Endothelial cell of umbilical vein (primary cell): Measurements from ENCODE around the gene CPNE8. TPM values are rescaled to one million over a fixed set of nuclear protein-coding genes. Genes with fewer than 3 reads are reported as not detected.

ENCODE experiments used
- BruUV-seq: library from RNA; stranded (reverse); fragments of 400-500 nt; replicated peaks from 2 replicates; lab custom pipeline; 2021; lab: Mats Ljungman, UMichigan
- CTCF ChIA-PET: fragments of 300-600, 350-600 bp; sonication (Branson Sonifier 250); formaldehyde crosslinking; loops from one replicate; lab custom pipeline; 2021; ENCODE audit warnings: antibody characterized with exemption, inconsistent platforms; lab: Charles Lee
- POLR2A ChIA-PET: fragments of 300-600, 350-600 bp; sonication (Branson Sonifier 250); formaldehyde crosslinking; loops from one replicate; lab custom pipeline; 2021; ENCODE audit warnings: antibody characterized with exemption, inconsistent platforms; lab: Charles Lee
- DNase-seq: peaks from one replicate; pipeline ENCODE4 v3.0.0-alpha.2; 2011; ENCODE audit warnings: low read depth, low spot score
- FAIRE-seq: peaks from 2 replicates; lab custom pipeline; 2011; peaks lifted over from hg19 to GRCh38; lab: Jason Lieb, UNC
- H2AFZ ChIP-seq: 2 replicates; pipeline ENCODE4 v1.6.0; 2012; ENCODE audit warnings: low read depth, low read length, control low read depth, inconsistent platforms
- H3K27ac ChIP-seq: 2 replicates; pipeline ENCODE4 v1.5.1; 2011; ENCODE audit warnings: low read depth, mild to moderate bottlenecking, control low read depth, low read length, moderate library complexity; ENCODE audit not compliant: insufficient read depth
- H3K27me3 ChIP-seq, 2 experiments: 2 replicates each; pipeline versions ENCODE4 v1.6.0 to v1.6.1; 2011; ENCODE audit warnings: low read length in 2 of 2, mixed read lengths in 1 of 2; ENCODE audit not compliant: control insufficient read depth in 2 of 2, insufficient read depth in 2 of 2
- H3K36me3 ChIP-seq, 2 experiments: 2 replicates in 1 of 2; 3 replicates in 1 of 2; pipeline ENCODE4 v1.5.1; 2011; ENCODE audit warnings: low read length in 2 of 2, mild to moderate bottlenecking in 1 of 2, moderate library complexity in 1 of 2; ENCODE audit not compliant: control insufficient read depth in 2 of 2, insufficient read depth in 2 of 2; ENCODE audit errors: extremely low read depth in 1 of 2
- H3K4me1 ChIP-seq: 3 replicates; pipeline ENCODE4 v1.5.1; 2011; ENCODE audit warnings: mild to moderate bottlenecking, low read length; ENCODE audit not compliant: control insufficient read depth, insufficient read depth; ENCODE audit errors: extremely low read depth
- H3K4me2 ChIP-seq: 2 replicates; pipeline ENCODE4 v1.6.1; 2011; ENCODE audit warnings: low read length, control low read depth, mixed read lengths; ENCODE audit not compliant: insufficient read depth
- H3K4me3 ChIP-seq, 3 experiments: fragments of 200-600 bp in 1 of 3; sonication (generic), shearing (Covaris generic) in 1 of 3; replicated peaks in 1 of 3; 2 replicates each; pipeline ENCODE4 v1.5.1; 2011 to 2016; ENCODE audit warnings: control low read depth in 3 of 3, low read length in 3 of 3, mild to moderate bottlenecking in 2 of 3, inconsistent platforms in 1 of 3, low read depth in 1 of 3, moderate library complexity in 1 of 3; ENCODE audit not compliant: insufficient read depth in 1 of 3
- H3K79me2 ChIP-seq: 2 replicates; pipeline ENCODE4 v1.6.0; 2012; ENCODE audit warnings: low read length, inconsistent platforms; ENCODE audit not compliant: control insufficient read depth, insufficient read depth
- H3K9ac ChIP-seq: replicated peaks from 2 replicates; pipeline ENCODE3; 2011; ENCODE audit warnings: low read length, control low read depth; ENCODE audit not compliant: insufficient read depth; ENCODE audit errors: extremely low read depth
- H3K9me1 ChIP-seq: replicated peaks from 3 replicates; pipeline ENCODE4 v1.6.0; 2011; ENCODE audit warnings: mild to moderate bottlenecking, low read length; ENCODE audit not compliant: control insufficient read depth, insufficient read depth; ENCODE audit errors: extremely low read depth
- H3K9me3 ChIP-seq: replicated peaks from 2 replicates; pipeline ENCODE4 v1.5.1; 2012; ENCODE audit warnings: low read length, inconsistent platforms; ENCODE audit not compliant: control insufficient read depth, insufficient read depth
- H4K20me1 ChIP-seq: replicated peaks from 2 replicates; pipeline ENCODE3; 2011; ENCODE audit warnings: mild to moderate bottlenecking, low read length; ENCODE audit not compliant: control insufficient read depth, insufficient read depth; ENCODE audit errors: extremely low read depth
- CTCF ChIP-seq, 2 donors: IDR thresholded peaks; 1 replicate in 1 of 2; 2 replicates in 1 of 2; pipeline ENCODE4 v1.5.1; 2011; ENCODE audit warnings: low read length in 2 of 2, mild to moderate bottlenecking in 2 of 2, moderate library complexity in 2 of 2, control low read depth in 1 of 2, inconsistent platforms in 1 of 2, low read depth in 1 of 2; ENCODE audit not compliant: insufficient read depth in 1 of 2; ENCODE audit errors: extremely low read depth in 1 of 2
- EZH2 ChIP-seq: IDR thresholded peaks from 2 replicates; pipeline ENCODE4 v1.6.1; 2012; ENCODE audit warnings: borderline replicate concordance, low read depth, mild to moderate bottlenecking, moderate library complexity, low read length, inconsistent platforms; ENCODE audit not compliant: severe bottlenecking
- FOS ChIP-seq: IDR thresholded peaks from 2 replicates; pipeline ENCODE4 v1.6.1; 2011; ENCODE audit warnings: mild to moderate bottlenecking, low read length, moderate library complexity, borderline replicate concordance; ENCODE audit not compliant: insufficient read depth
- GATA2 ChIP-seq: IDR thresholded peaks from 2 replicates; pipeline ENCODE4 v1.7.0; 2011; ENCODE audit warnings: low read depth, mild to moderate bottlenecking, moderate library complexity, mixed read lengths, low read length; ENCODE audit not compliant: insufficient read length, insufficient read depth
- JUN ChIP-seq: IDR thresholded peaks from 2 replicates; pipeline ENCODE4 v1.6.1; 2011; ENCODE audit warnings: borderline replicate concordance, low read depth; ENCODE audit not compliant: insufficient read length, insufficient read depth
- MAX ChIP-seq: IDR thresholded peaks from 2 replicates; pipeline ENCODE4 v1.6.1; 2011; ENCODE audit not compliant: insufficient read depth, insufficient read length
- MYC ChIP-seq: IDR thresholded peaks from one replicate; pipeline ENCODE4 v1.6.1; 2011; ENCODE audit warnings: mild to moderate bottlenecking, low read depth, low read length
- POLR2A ChIP-seq: IDR thresholded peaks from 2 replicates; pipeline ENCODE4 v1.6.1; 2012; ENCODE audit warnings: low read depth, mild to moderate bottlenecking, control low read depth, low read length
- POLR2AphosphoS5 ChIP-seq: IDR thresholded peaks from 2 replicates; pipeline ENCODE4 v1.6.1; 2012; ENCODE audit warnings: low read depth, mild to moderate bottlenecking, control low read depth, low read length, moderate library complexity; ENCODE audit not compliant: insufficient read depth
- dilution Hi-C: fragments of 300-500 bp; cut with MboI; formaldehyde crosslinking; loops from one replicate; pipeline ENCODE4 v1.15.0; 2019; ENCODE audit warnings: low sequenced_read_pairs; ENCODE audit not compliant: extremely low pct_ligation_motif_present
- intact Hi-C: fragments of 100-400 bp; cut with micrococcal nuclease; formaldehyde crosslinking; loops from one replicate; pipeline ENCODE4 v1.10.0; 2022
- polyA plus RNA-seq, 4 experiments: library from polyadenylated mRNA; depleted of rRNA in 3 of 4; stranded (reverse) in 3 of 4; unstranded in 1 of 4; fragments of >200 nt; gene quantifications; 2 replicates each; pipeline versions ENCODE4 v1.2.1 to v1.2.3, GENCODE V29; 2011 to 2012; ENCODE audit warnings: missing spikeins in 1 of 4
- total RNA-seq: library from RNA; stranded (reverse); gene quantifications from 2 replicates; pipeline ENCODE4 v1.2.3, GENCODE V29; 2021

CPNE8 gene
- total and polyA plus RNA-seq, 2 donors (not counting 3 experiments of a cell fraction or from before 2014, with no cell fraction given): 4.4 to 13.7 TPM

GRCh38 chr12:38638401-38638800 is 267.0 kb downstream of the CPNE8 start:
- Histone ChIP-seq H3K9ac (no peak overlapping the region), H3K27ac (no peak overlapping the region), H3K9me3 (no peaks in the 10 kb centered on the region), H3K27me3 (no peaks in the 10 kb centered on the region), H3K9me1 (no peaks in the 10 kb centered on the region), H2AFZ (no peak overlapping the region), H3K4me1 (no peaks in the 10 kb centered on the region), H4K20me1 (no peaks in the 10 kb centered on the region), H3K4me2 (no peak overlapping the region), H3K36me3 (no peaks in the 10 kb centered on the region), H3K4me3 (no peak overlapping the region), H3K79me2 (no peaks in the 10 kb centered on the region)
- no peak for FAIRE-seq
- no peak for TF ChIP-seq FOS
- no peak for TF ChIP-seq POLR2A
- dilution Hi-C loops (no loop called here), intact Hi-C loops (no loop called here)
- POLR2A ChIA-PET: no interaction called here
- DNase-seq: no peak
- CTCF ChIA-PET: no interaction called here
- BruUV-seq: no TSS peak

- no peak overlapping the region for H3K27ac ChIP-seq
- CTCF ChIA-PET: no interaction called here
- no peaks in the 10 kb centered on the region for H3K36me3 ChIP-seq
- no peak overlapping the region for H2AFZ ChIP-seq
- H3K27me3 ChIP-seq: no peaks in the 10 kb centered on the region
- H3K9ac ChIP-seq: no peak overlapping the region
- dilution Hi-C loops (no loop called here), intact Hi-C loops (no loop called here)
- no peaks in the 10 kb centered on the region for H4K20me1 ChIP-seq
- no peaks in the 10 kb centered on the region for H3K9me1 ChIP-seq
- H3K4me1 ChIP-seq: no peaks in the 10 kb centered on the region
- H3K79me2 ChIP-seq: no peaks in the 10 kb centered on the region
- H3K9me3 ChIP-seq: no peaks in the 10 kb centered on the region
- TF ChIP-seq EZH2 (no peak), GATA2 (no peak), MAX (no peak), POLR2A (no peak), CTCF (IDR thresholded peaks at IDR 0.05; ENCODE audit: extremely low read depth in 1 of 2, insufficient read depth in 1 of 2, low read depth in 1 of 2, low read length in 2 of 2) (no peak), POLR2AphosphoS5 (no peak), FOS (no peak), MYC (no peak), JUN (no peak)
- POLR2A ChIA-PET: no interaction called here
- no peak overlapping the region for H3K4me2 ChIP-seq
- no TSS peak for BruUV-seq
- DNase-seq: no peak
- FAIRE-seq: no peak
- no peak overlapping the region for H3K4me3 ChIP-seq
These were observed 271.9 kb downstream of the CPNE8 start for GRCh38 chr12:38633511-38633910.
